ENCODE data around the gene C17orf100.

Gene C17orf100

GRCh38 chr17:6681671-6682070 is 30.1 kb downstream of the C17orf100 start:
- DNase-seq (ENCODE audit: extremely low read depth, low read depth): no peak
- no peak for TF ChIP-seq CTCF (IDR thresholded peaks at IDR 0.05; ENCODE audit: low read depth, low read length)

- TF ChIP-seq CTCF (IDR thresholded peaks at IDR 0.05; ENCODE audit: low read depth, low read length): no peak
Measured at GRCh38 chr17:6682339-6682738, 30.8 kb downstream of the C17orf100 start.

GRCh38 chr17:6683081-6683684 is 31.6 kb downstream of the C17orf100 start:
- no peak for TF ChIP-seq CTCF (IDR thresholded peaks at IDR 0.05; ENCODE audit: low read depth, low read length)
- no peak for DNase-seq (ENCODE audit: extremely low read depth, low read depth)

More at GRCh38 chr17:6682339-6682738, 30.8 kb downstream of the C17orf100 start:
- no peak for DNase-seq (ENCODE audit: extremely low read depth, low read depth)

GRCh38 chr17:6683730-6684459 is 32.3 kb downstream of the C17orf100 start:
- no peak for DNase-seq (ENCODE audit: extremely low read depth, low read depth)
- no peak for TF ChIP-seq CTCF (IDR thresholded peaks at IDR 0.05; ENCODE audit: low read depth, low read length)

- no peak for TF ChIP-seq CTCF (IDR thresholded peaks at IDR 0.05; ENCODE audit: low read depth, low read length)
- DNase-seq (ENCODE audit: extremely low read depth, low read depth): no peak
Measured at GRCh38 chr17:6684460-6684783, 32.9 kb downstream of the C17orf100 start.

- TF ChIP-seq CTCF (IDR thresholded peaks at IDR 0.05; ENCODE audit: low read depth, low read length): no peak
Measured at GRCh38 chr17:6684881-6685767, 33.6 kb downstream of the C17orf100 start.

GRCh38 chr17:6686026-6686425 is 34.5 kb downstream of the C17orf100 start:
- no peak for DNase-seq (ENCODE audit: extremely low read depth, low read depth)
- TF ChIP-seq CTCF (IDR thresholded peaks at IDR 0.05; ENCODE audit: low read depth, low read length): no peak

More at GRCh38 chr17:6684881-6685767, 33.6 kb downstream of the C17orf100 start:
- DNase-seq (ENCODE audit: extremely low read depth, low read depth): no peak
